OCI-LY7 (cell line): ENCODE measurements around the gene C1QTNF9. TPM values are rescaled to one million over a fixed set of nuclear protein-coding genes. Genes with fewer than 3 reads are reported as not detected.

ENCODE experiments used
- BruUV-seq: library from RNA; stranded (reverse); fragments of 400-500 nt; replicated peaks from 2 replicates; lab custom pipeline; 2021; lab: Mats Ljungman, UMichigan
- CTCF ChIA-PET: fragments of 300-600 bp; sonication (Branson Sonifier 250); formaldehyde crosslinking; loops from one replicate; lab custom pipeline; 2022; ENCODE audit warnings: antibody characterized with exemption; ENCODE audit not compliant: unreplicated experiment; lab: Charles Lee
- POLR2A ChIA-PET: fragments of 300-600 bp; sonication (Branson Sonifier 250); formaldehyde crosslinking; loops from one replicate; lab custom pipeline; 2022; ENCODE audit warnings: antibody characterized with exemption; lab: Charles Lee
- DNase-seq: peaks from one replicate; pipeline ENCODE4 v3.0.0-alpha.2; 2015; ENCODE audit warnings: low spot score
- H2AFZ ChIP-seq: fragments of 200-600 bp; sonication (generic), shearing (Covaris generic); 2 replicates; pipeline ENCODE4 v1.6.1; 2014; ENCODE audit warnings: mild to moderate bottlenecking, antibody characterized with exemption, low read length, moderate library complexity
- H3K27ac ChIP-seq: fragments of 200-600 bp; sonication (generic); 2 replicates; pipeline ENCODE4 v1.5.1; 2014; ENCODE audit warnings: mixed run types, low read depth, mild to moderate bottlenecking, moderate library complexity, low read length, inconsistent platforms; ENCODE audit not compliant: poor library complexity, severe bottlenecking
- H3K36me3 ChIP-seq: fragments of 200-600 bp; sonication (generic); 2 replicates; pipeline ENCODE4 v1.6.1; 2014; ENCODE audit warnings: mild to moderate bottlenecking, antibody characterized with exemption, low read length, moderate library complexity, mixed read lengths; ENCODE audit not compliant: insufficient read depth
- H3K4me1 ChIP-seq: fragments of 200-600 bp; sonication (generic); 2 replicates; pipeline ENCODE4 v1.5.1; 2014; ENCODE audit warnings: mild to moderate bottlenecking, low read length; ENCODE audit not compliant: insufficient read depth, poor library complexity, severe bottlenecking
- H3K4me2 ChIP-seq: fragments of 200-600 bp; sonication (generic); 2 replicates; pipeline ENCODE4 v1.6.1; 2014; ENCODE audit warnings: mild to moderate bottlenecking, low read length
- H3K4me3 ChIP-seq: fragments of 200-600 bp; sonication (generic); 2 replicates; pipeline ENCODE4 v1.5.1; 2014; ENCODE audit warnings: mild to moderate bottlenecking, low read depth, low read length; ENCODE audit not compliant: poor library complexity, severe bottlenecking
- H3K79me2 ChIP-seq: fragments of 200-600 bp; sonication (generic); 2 replicates; pipeline ENCODE4 v1.6.1; 2016; ENCODE audit warnings: low read depth, mild to moderate bottlenecking, low read length, moderate library complexity, mixed read lengths; ENCODE audit not compliant: insufficient read depth
- H3K9me2 ChIP-seq: fragments of 200-600 bp; sonication (generic); 2 replicates; pipeline ENCODE4 v1.6.1; 2016; ENCODE audit warnings: mild to moderate bottlenecking, low read length, mixed read lengths; ENCODE audit not compliant: insufficient read depth
- H3K9me3 ChIP-seq: fragments of 200-600 bp; sonication (generic); 2 replicates; pipeline ENCODE4 v1.6.1; 2014; ENCODE audit warnings: mild to moderate bottlenecking, mixed run types, low read length, mixed read lengths
- H4K20me1 ChIP-seq: fragments of 200-600 bp; sonication (generic); 2 replicates; pipeline ENCODE4 v1.6.1; 2014; ENCODE audit warnings: mild to moderate bottlenecking, antibody characterized with exemption, low read length, moderate library complexity, mixed read lengths; ENCODE audit not compliant: insufficient read depth
- CTCF ChIP-seq: fragments of 200-600 bp; sonication (generic); conservative IDR thresholded peaks from 2 replicates; pipeline ENCODE4 v1.5.1; 2014; ENCODE audit warnings: mild to moderate bottlenecking, antibody characterized with exemption, low read length, moderate library complexity, mixed read lengths
- EZH2phosphoT487 ChIP-seq: fragments of 200-600 bp; sonication (generic); IDR thresholded peaks from 2 replicates; pipeline ENCODE4 v1.6.1; 2018; ENCODE audit warnings: low read depth, borderline replicate concordance, mild to moderate bottlenecking, mixed run types, antibody characterized with exemption, low read length, moderate library complexity, mixed read lengths
- intact Hi-C: fragments of 100-400 bp; cut with micrococcal nuclease; formaldehyde crosslinking; loops from one replicate; pipeline ENCODE4 v1.10.0; 2022; ENCODE audit not compliant: unreplicated experiment
- total RNA-seq, 2 experiments: library from RNA; depleted of rRNA in 1 of 2; stranded (reverse); fragments of >200 nt in 1 of 2; shearing (Covaris generic) in 1 of 2; gene quantifications; 2 replicates each; pipeline ENCODE4 v1.2.3, GENCODE V29; 2014 to 2022

The C1QTNF9 gene
- total RNA-seq, 2 experiments from 2014 or later, result not detected

- no peak for TF ChIP-seq EZH2phosphoT487
- TF ChIP-seq CTCF, result no peak
- ChIA-PET CTCF (no interaction called here), POLR2A (no interaction called here)
- no peak for DNase-seq
- no TSS peak for BruUV-seq
- H3K4me3 ChIP-seq, result no peak overlapping the region
- H4K20me1 ChIP-seq, result no peaks in the 10 kb centered on the region
- no peaks in the 10 kb centered on the region for H3K4me1 ChIP-seq
- H3K9me2 ChIP-seq, result no peaks in the 10 kb centered on the region
- intact Hi-C loops, result no loop called here
- H3K36me3 ChIP-seq, result no peaks in the 10 kb centered on the region
- H3K4me2 ChIP-seq, result no peak overlapping the region
- H3K9me3 ChIP-seq, result no peaks in the 10 kb centered on the region
- no peaks in the 10 kb centered on the region for H3K79me2 ChIP-seq
- no peak overlapping the region for H2AFZ ChIP-seq
- no peak overlapping the region for H3K27ac ChIP-seq
Observed at GRCh38 chr13:24267801-24268200, 41.6 kb upstream of the C1QTNF9 start.

GRCh38 chr13:24269821-24270220, 39.6 kb upstream of the C1QTNF9 start:
- H4K20me1 ChIP-seq, result no peaks in the 10 kb centered on the region
- H3K9me3 ChIP-seq, result no peaks in the 10 kb centered on the region
- no peaks in the 10 kb centered on the region for H3K79me2 ChIP-seq
- POLR2A ChIA-PET, result interaction anchor here (0.6 to 0.9 kb wide), 6 partner anchors 9 to 211 kb away, joined by 3 to 9 read pairs (median 4); no protein-coding TSS in a partner anchor
- no peaks in the 10 kb centered on the region for H3K9me2 ChIP-seq
- no peak overlapping the region for H3K4me3 ChIP-seq
- H3K4me1 ChIP-seq, result no peaks in the 10 kb centered on the region
- no peak overlapping the region for H3K4me2 ChIP-seq
- TF ChIP-seq CTCF, result no peak
- no peak for TF ChIP-seq EZH2phosphoT487
- CTCF ChIA-PET, result no interaction called here
- no peak for DNase-seq
- H3K36me3 ChIP-seq, result no peaks in the 10 kb centered on the region
- no peak overlapping the region for H3K27ac ChIP-seq
- no TSS peak for BruUV-seq
- no peak overlapping the region for H2AFZ ChIP-seq
- intact Hi-C loops, result no loop called here

- no peak for DNase-seq
- Histone ChIP-seq H3K27ac (no peak overlapping the region), H3K4me3 (no peak overlapping the region), H3K9me3 (no peaks in the 10 kb centered on the region), H3K79me2 (no peaks in the 10 kb centered on the region), H3K4me2 (no peak overlapping the region), H3K9me2 (no peaks in the 10 kb centered on the region), H4K20me1 (no peaks in the 10 kb centered on the region), H3K36me3 (no peaks in the 10 kb centered on the region), H2AFZ (no peak overlapping the region), H3K4me1 (no peaks in the 10 kb centered on the region)
- ChIA-PET POLR2A (interaction anchor here (0.6 to 1.1 kb wide), 3 partner anchors 11 to 249 kb away, joined by 3 to 4 read pairs (median 3); no protein-coding TSS in a partner anchor), CTCF (interaction anchor here (0.6 to 0.7 kb wide), 2 partner anchors 170 to 242 kb away, joined by 3 read pairs; no protein-coding TSS in a partner anchor)
- intact Hi-C loops, result no loop called here
- BruUV-seq, result no TSS peak
- TF ChIP-seq EZH2phosphoT487, result no peak
- TF ChIP-seq CTCF, result no peak
Observed at GRCh38 chr13:24270639-24271141, 38.7 kb upstream of the C1QTNF9 start.
